Liver (tissue), 9 donors: ENCODE data around the gene ARMC9. TPM values are rescaled to one million over a fixed set of nuclear protein-coding genes. Genes with fewer than 3 reads are reported as not detected.

Source experiments
- DNase-seq: peaks from one replicate; pipeline ENCODE4 v3.0.0-alpha.2; 2017; ENCODE audit warnings: low spot score
- H3K27ac ChIP-seq, 2 donors: one replicate each; pipeline ENCODE4 v1.7.0; 2013; ENCODE audit warnings: inconsistent platforms in 2 of 2, low read length in 2 of 2, control low read depth in 1 of 2, low read depth in 1 of 2, mild to moderate bottlenecking in 1 of 2
- H3K27me3 ChIP-seq, 4 donors: one replicate each; pipeline versions ENCODE4 v1.6.1 to v1.7.0; 2013; ENCODE audit warnings: low read length in 3 of 4, inconsistent platforms in 1 of 4, mild to moderate bottlenecking in 1 of 4, moderate library complexity in 1 of 4; ENCODE audit not compliant: control insufficient read depth in 4 of 4, insufficient read depth in 4 of 4
- H3K36me3 ChIP-seq, 4 donors: one replicate each; pipeline versions ENCODE4 v1.6.1 to v1.7.0; 2013; ENCODE audit warnings: low read length in 3 of 4, mild to moderate bottlenecking in 3 of 4, low read depth in 1 of 4, moderate library complexity in 1 of 4; ENCODE audit not compliant: control insufficient read depth in 4 of 4, insufficient read depth in 3 of 4
- H3K4me1 ChIP-seq, 4 donors: one replicate each; pipeline versions ENCODE4 v1.6.1 to v1.7.0; 2013; ENCODE audit warnings: low read length in 3 of 4, mild to moderate bottlenecking in 3 of 4, moderate library complexity in 1 of 4; ENCODE audit not compliant: control insufficient read depth in 4 of 4, insufficient read depth in 4 of 4
- H3K4me3 ChIP-seq, 3 donors: one replicate each; pipeline versions ENCODE4 v1.6.1 to v1.7.0; 2013; ENCODE audit warnings: low read length in 3 of 3, control low read depth in 1 of 3, low read depth in 1 of 3, mild to moderate bottlenecking in 1 of 3
- H3K9ac ChIP-seq, 2 donors: one replicate each; pipeline ENCODE4 v1.7.0; 2013; ENCODE audit warnings: low read length in 2 of 2, mild to moderate bottlenecking in 2 of 2, moderate library complexity in 2 of 2, control low read depth in 1 of 2, low read depth in 1 of 2
- H3K9me3 ChIP-seq, 4 donors: one replicate each; pipeline versions ENCODE4 v1.6.1 to v1.7.0; 2013; ENCODE audit warnings: low read length in 3 of 4; ENCODE audit not compliant: control insufficient read depth in 4 of 4
- ATF3 ChIP-seq: IDR thresholded peaks from 2 replicates; pipeline ENCODE4 v1.6.1; 2016; ENCODE audit warnings: antibody characterized with exemption
- CTCF ChIP-seq: fragments of 150-350 bp; IDR thresholded peaks from 2 replicates; pipeline ENCODE4 v1.5.1; 2017; ENCODE audit warnings: improper control_type of control experiment, low read depth, low read length; ENCODE audit not compliant: missing input control
- EGR1 ChIP-seq, 2 donors: IDR thresholded peaks; 2 replicates each; pipeline ENCODE4 v1.6.1; 2016 to 2018; ENCODE audit warnings: antibody characterized with exemption in 2 of 2, low read depth in 2 of 2
- FOXA1 ChIP-seq: IDR thresholded peaks from 2 replicates; pipeline ENCODE4 v1.6.1; 2016; ENCODE audit warnings: antibody characterized with exemption
- FOXA2 ChIP-seq: IDR thresholded peaks from 2 replicates; pipeline ENCODE4 v1.6.1; 2016; ENCODE audit warnings: antibody characterized with exemption
- GABPA ChIP-seq, 2 donors: IDR thresholded peaks in 1 of 2; conservative IDR thresholded peaks in 1 of 2; 2 replicates each; pipeline ENCODE4 v1.6.1; 2016; ENCODE audit warnings: antibody characterized with exemption in 2 of 2, mild to moderate bottlenecking in 1 of 2, moderate library complexity in 1 of 2
- HNF4A ChIP-seq, 2 donors: conservative IDR thresholded peaks; 2 replicates each; pipeline ENCODE4 v1.6.1; 2016; ENCODE audit warnings: antibody characterized with exemption in 2 of 2, mild to moderate bottlenecking in 2 of 2
- HNF4G ChIP-seq: IDR thresholded peaks from 2 replicates; pipeline ENCODE4 v1.6.1; 2016; ENCODE audit warnings: antibody characterized with exemption
- JUND ChIP-seq, 2 donors: IDR thresholded peaks; 2 replicates each; pipeline ENCODE4 v1.6.1; 2016; ENCODE audit warnings: antibody characterized with exemption in 2 of 2
- MAX ChIP-seq: IDR thresholded peaks from 2 replicates; pipeline ENCODE4 v1.6.1; 2016; ENCODE audit warnings: antibody characterized with exemption
- NR2F2 ChIP-seq: IDR thresholded peaks from 2 replicates; pipeline ENCODE4 v1.6.1; 2016; ENCODE audit warnings: antibody characterized with exemption
- REST ChIP-seq: IDR thresholded peaks from 2 replicates; pipeline ENCODE4 v1.6.1; 2016; ENCODE audit warnings: antibody characterized with exemption, mild to moderate bottlenecking
- RXRA ChIP-seq, 2 donors: IDR thresholded peaks; 2 replicates each; pipeline ENCODE4 v1.6.1; 2017 to 2018; ENCODE audit warnings: antibody characterized with exemption in 2 of 2, mild to moderate bottlenecking in 1 of 2
- SP1 ChIP-seq: IDR thresholded peaks from 2 replicates; pipeline ENCODE4 v1.6.1; 2018; ENCODE audit warnings: antibody characterized with exemption, mild to moderate bottlenecking
- YY1 ChIP-seq: IDR thresholded peaks from 2 replicates; pipeline ENCODE4 v1.6.1; 2016; ENCODE audit warnings: antibody characterized with exemption, mild to moderate bottlenecking
- ZBTB33 ChIP-seq: IDR thresholded peaks from 2 replicates; pipeline ENCODE4 v1.6.1; 2016; ENCODE audit warnings: antibody characterized with exemption
- WGBS: extraction: QIAGEN DNeasy Blood & Tissue Kit; methylation state at CpG from one replicate; pipeline ENCODE4 v1.1.7; 2013; 5-methylcytosine and 5-hydroxymethylcytosine counted together
- polyA plus RNA-seq, 2 donors: library from polyadenylated mRNA; stranded (reverse) in 1 of 2; unstranded in 1 of 2; fragments of 200-250 nt in 1 of 2; fragments of >200 nt in 1 of 2; fragmentation: Nextera tagmentation in 1 of 2; extraction: Ambion mirVana in 1 of 2; gene quantifications; one replicate each; pipeline versions ENCODE4 v1.2.1 to v1.2.3, GENCODE V29; 2013 to 2015
- total RNA-seq, 2 donors: library from RNA; depleted of rRNA; stranded (reverse); fragments of >200 nt; gene quantifications; one replicate each; pipeline ENCODE4 v1.2.3, GENCODE V29; 2014
- donor health status: healthy.
- donor health status: healthy.
- donor health status: healthy.
- donor health status: healthy.
- donor health status: healthy.

The ARMC9 gene
- total and polyA plus RNA-seq, 4 donors = 1.1 to 2.3 (median 1.8) TPM

GRCh38 chr2:231388725-231389346 lies 190.4 kb downstream of the ARMC9 start:
- Histone ChIP-seq H3K9me3 (no peaks in the 10 kb centered on the region), H3K4me3 (no peak overlapping the region), H3K27me3 (no peaks in the 10 kb centered on the region), H3K4me1 (no peaks in the 10 kb centered on the region), H3K27ac (no peak overlapping the region), H3K36me3 (no peaks in the 10 kb centered on the region), H3K9ac (no peak overlapping the region)
- no peak for DNase-seq
- 92% methylated on average over 15 of the region's 15 CpGs for WGBS
- TF ChIP-seq SP1 (no peak), FOXA2 (no peak), EGR1 (IDR thresholded peaks at IDR 0.05; ENCODE audit: low read depth in 2 of 2) (no peak), ATF3 (no peak), YY1 (no peak), ZBTB33 (no peak), MAX (no peak), HNF4A (conservative IDR thresholded peaks at IDR 0.05) (no peak), FOXA1 (no peak), CTCF (no peak), JUND (IDR thresholded peaks at IDR 0.05) (no peak), NR2F2 (no peak), GABPA (IDR thresholded peaks at IDR 0.05 in 1 of 2, conservative IDR thresholded peaks at IDR 0.05 in 1 of 2) (no peak), HNF4G (no peak), RXRA (IDR thresholded peaks at IDR 0.05) (no peak)

- Histone ChIP-seq H3K4me1 (peaks cover 0 to 5% (median 0%) of the 10 kb centered on the region in 4 donors), H3K27ac (no peak overlapping the region), H3K9ac (no peak overlapping the region), H3K36me3 (no peaks in the 10 kb centered on the region), H3K27me3 (peaks cover 0 to 3% (median 0%) of the 10 kb centered on the region in 4 donors), H3K4me3 (no peak overlapping the region), H3K9me3 (no peaks in the 10 kb centered on the region)
- WGBS = 84% methylated on average over 8 of the region's 8 CpGs
- DNase-seq = no peak
- no peak for TF ChIP-seq REST
- TF ChIP-seq HNF4A (conservative IDR thresholded peaks at IDR 0.05) = no peak
These were observed 192.2 kb downstream of the ARMC9 start for GRCh38 chr2:231390667-231391066.
